H1 (cell line): Measurements from ENCODE around the gene NUP98. TPM values are rescaled to one million over a fixed set of nuclear protein-coding genes. Genes with fewer than 3 reads are reported as not detected.

Experiments
- CTCF ChIA-PET: fragments of 300-600 bp; sonication (Branson Sonifier 250); formaldehyde crosslinking; loops from one replicate; lab custom pipeline; 2021; ENCODE audit not compliant: partially characterized antibody; lab: Charles Lee
- POLR2A ChIA-PET: fragments of 300-600 bp; sonication (Branson Sonifier 250); formaldehyde crosslinking; loops from one replicate; lab custom pipeline; 2021; ENCODE audit warnings: inconsistent platforms; ENCODE audit not compliant: partially characterized antibody; lab: Charles Lee
- DNase-seq, 2 experiments: peaks; one replicate each; pipeline versions ENCODE4 v3.0.0 to v3.0.0-alpha.2; 2010 to 2022; ENCODE audit warnings: low spot score in 2 of 2, low read depth in 1 of 2, mixed read lengths in 1 of 2
- FAIRE-seq: peaks from 2 replicates; lab custom pipeline; 2011; peaks lifted over from hg19 to GRCh38; lab: Jason Lieb, UNC
- H2AFZ ChIP-seq: 2 replicates; pipeline ENCODE4 v1.8.1; 2012; ENCODE audit warnings: low read length, inconsistent platforms
- H2AK5ac ChIP-seq: 2 replicates; pipeline ENCODE4 v1.6.1; 2013; ENCODE audit warnings: low read depth, low read length
- H2BK120ac ChIP-seq: replicated peaks from 2 replicates; pipeline ENCODE3; 2013; ENCODE audit warnings: low read depth, low read length, inconsistent platforms
- H2BK12ac ChIP-seq: 2 replicates; pipeline ENCODE4 v1.6.1; 2013; ENCODE audit warnings: low read depth, low read length
- H2BK15ac ChIP-seq: 2 replicates; pipeline ENCODE4 v1.6.1; 2013; ENCODE audit warnings: low read length
- H2BK20ac ChIP-seq: 2 replicates; pipeline ENCODE4 v1.6.1; 2013; ENCODE audit warnings: low read length
- H2BK5ac ChIP-seq: 2 replicates; pipeline ENCODE4 v1.6.1; 2013; ENCODE audit warnings: low read depth, low read length
- H3K14ac ChIP-seq: 2 replicates; pipeline ENCODE4 v1.6.1; 2013; ENCODE audit warnings: inconsistent platforms; ENCODE audit not compliant: insufficient read length
- H3K18ac ChIP-seq: 2 replicates; pipeline ENCODE4 v1.6.1; 2013; ENCODE audit warnings: low read length; ENCODE audit errors: extremely low read depth
- H3K23ac ChIP-seq: 2 replicates; pipeline ENCODE4 v1.6.1; 2013; ENCODE audit warnings: inconsistent platforms; ENCODE audit not compliant: insufficient read length
- H3K23me2 ChIP-seq: 2 replicates; pipeline ENCODE4 v1.6.1; 2013; ENCODE audit warnings: low read depth, low read length
- H3K27ac ChIP-seq: 2 replicates; pipeline ENCODE4 v1.6.1; 2011; ENCODE audit warnings: low read depth, low read length, inconsistent platforms
- H3K27me3 ChIP-seq, 4 experiments: replicated peaks in 1 of 4; 1 replicate in 1 of 4; 2 replicates in 3 of 4; pipeline versions ENCODE4 v1.6.1 to v1.8.1; 2011 to 2013; ENCODE audit warnings: low read length in 3 of 4, mild to moderate bottlenecking in 3 of 4, inconsistent platforms in 2 of 4, mixed read lengths in 2 of 4, moderate library complexity in 1 of 4; ENCODE audit not compliant: control insufficient read depth in 3 of 4, insufficient read depth in 3 of 4; ENCODE audit errors: extremely low read depth in 1 of 4
- H3K36me3 ChIP-seq, 4 experiments: 2 replicates each; pipeline versions ENCODE4 v1.6.1 to v1.8.1; 2011 to 2013; ENCODE audit warnings: mild to moderate bottlenecking in 4 of 4, low read length in 3 of 4, moderate library complexity in 2 of 4, control low read depth in 1 of 4, inconsistent platforms in 1 of 4; ENCODE audit not compliant: insufficient read depth in 4 of 4, control insufficient read depth in 2 of 4
- H3K4ac ChIP-seq: replicated peaks from 2 replicates; pipeline ENCODE3; 2013; ENCODE audit warnings: low read length, low read depth, mixed read lengths, inconsistent platforms; ENCODE audit not compliant: insufficient read length
- H3K4me1 ChIP-seq, 4 experiments: replicated peaks in 1 of 4; 1 replicate in 1 of 4; 2 replicates in 3 of 4; pipeline versions ENCODE4 v1.6.1 to v1.8.1; 2011 to 2013; ENCODE audit warnings: low read length in 3 of 4, inconsistent platforms in 2 of 4, mixed read lengths in 1 of 4; ENCODE audit not compliant: insufficient read depth in 4 of 4, control insufficient read depth in 3 of 4
- H3K4me2 ChIP-seq, 2 experiments: 2 replicates each; pipeline versions ENCODE4 v1.6.1 to v1.8.1; 2011 to 2013; ENCODE audit warnings: low read depth in 2 of 2, low read length in 2 of 2, control low read depth in 1 of 2, inconsistent platforms in 1 of 2, mild to moderate bottlenecking in 1 of 2; ENCODE audit not compliant: insufficient read depth in 1 of 2
- H3K4me3 ChIP-seq, 4 experiments: fragments of 200-600, 300-600 bp in 1 of 4; sonication (generic), shearing (Covaris generic), sonication (Bioruptor Twin) in 1 of 4; 2 replicates each; pipeline versions ENCODE4 v1.5.1 to v1.8.1; 2011 to 2016; ENCODE audit warnings: low read length in 4 of 4, low read depth in 3 of 4, control low read depth in 2 of 4, inconsistent platforms in 2 of 4, mild to moderate bottlenecking in 2 of 4, mixed read lengths in 1 of 4, moderate library complexity in 1 of 4; ENCODE audit not compliant: insufficient read depth in 2 of 4; ENCODE audit errors: extremely low read depth in 1 of 4
- H3K56ac ChIP-seq: replicated peaks from 2 replicates; pipeline ENCODE3; 2013; ENCODE audit warnings: low read depth, mild to moderate bottlenecking, mixed read lengths, low read length, inconsistent platforms; ENCODE audit not compliant: insufficient read length
- H3K79me1 ChIP-seq: 2 replicates; pipeline ENCODE4 v1.6.1; 2013; ENCODE audit warnings: low read depth, low read length, control low read depth
- H3K79me2 ChIP-seq, 2 experiments: 2 replicates each; pipeline versions ENCODE4 v1.6.1 to v1.8.1; 2012 to 2013; ENCODE audit warnings: low read length in 2 of 2, mild to moderate bottlenecking in 2 of 2, inconsistent platforms in 1 of 2; ENCODE audit not compliant: insufficient read depth in 2 of 2, control insufficient read depth in 1 of 2
- H3K9ac ChIP-seq, 4 experiments: replicated peaks in 1 of 4; 1 replicate in 1 of 4; 2 replicates in 3 of 4; pipeline versions ENCODE4 v1.6.1 to v1.8.1; 2011 to 2013; ENCODE audit warnings: low read depth in 3 of 4, low read length in 3 of 4, control low read depth in 2 of 4, mild to moderate bottlenecking in 2 of 4, moderate library complexity in 2 of 4, inconsistent platforms in 1 of 4; ENCODE audit errors: extremely low read depth in 1 of 4
- H3K9me3 ChIP-seq, 2 experiments: 2 replicates each; pipeline versions ENCODE4 v1.6.1 to v1.8.1; 2012 to 2013; ENCODE audit warnings: mild to moderate bottlenecking in 2 of 2, moderate library complexity in 2 of 2, control low read depth in 1 of 2, inconsistent platforms in 1 of 2, low read depth in 1 of 2, low read length in 1 of 2, mixed read lengths in 1 of 2; ENCODE audit not compliant: insufficient read depth in 2 of 2
- H4K20me1 ChIP-seq, 2 experiments: replicated peaks in 1 of 2; 2 replicates each; pipeline versions ENCODE3 to v1.8.1; 2011 to 2013; ENCODE audit warnings: inconsistent platforms in 2 of 2, low read length in 2 of 2, mild to moderate bottlenecking in 1 of 2; ENCODE audit not compliant: insufficient read depth in 2 of 2, control insufficient read depth in 1 of 2
- H4K5ac ChIP-seq: 2 replicates; pipeline ENCODE4 v1.6.1; 2013; ENCODE audit warnings: low read length, low read depth, mixed read lengths, inconsistent platforms; ENCODE audit not compliant: insufficient read length
- H4K8ac ChIP-seq: 2 replicates; pipeline ENCODE4 v1.8.0; 2013; ENCODE audit warnings: mild to moderate bottlenecking, moderate library complexity, low read length, inconsistent platforms; ENCODE audit not compliant: insufficient read depth; ENCODE audit errors: extremely low read depth
- H4K91ac ChIP-seq: replicated peaks from 2 replicates; pipeline ENCODE3; 2013; ENCODE audit warnings: low read length, mixed read lengths, inconsistent platforms; ENCODE audit not compliant: insufficient read length
- ASH2L ChIP-seq: fragments of 200-600, 300-600 bp; sonication (generic); IDR thresholded peaks from one replicate; pipeline ENCODE4 v1.7.1; 2017; ENCODE audit warnings: low read length
- BACH1 ChIP-seq: IDR thresholded peaks from 2 replicates; pipeline ENCODE4 v1.6.1; 2012; ENCODE audit warnings: low read length, improper control_type of control experiment
- BCL11A ChIP-seq, 2 experiments: IDR thresholded peaks; one replicate each; pipeline ENCODE4 v1.6.1; 2011; ENCODE audit warnings: low read depth in 2 of 2, low read length in 2 of 2, mild to moderate bottlenecking in 2 of 2
- GABPA ChIP-seq: IDR thresholded peaks from 2 replicates; pipeline ENCODE4 v1.6.1; 2011; ENCODE audit warnings: mild to moderate bottlenecking, low read length, moderate library complexity, borderline replicate concordance; ENCODE audit not compliant: insufficient read depth
- MAFK ChIP-seq: IDR thresholded peaks from 2 replicates; pipeline ENCODE4 v1.6.1; 2012; ENCODE audit warnings: low read depth, mild to moderate bottlenecking, improper control_type of control experiment, low read length
- PHF8 ChIP-seq: fragments of 200-600 bp; sonication (generic); conservative IDR thresholded peaks from 2 replicates; pipeline ENCODE4 v1.7.1; 2012; ENCODE audit warnings: low read depth, mild to moderate bottlenecking, inconsistent platforms, low read length, moderate library complexity
- POLR2A ChIP-seq, 2 experiments: IDR thresholded peaks; 1 replicate in 1 of 2; 2 replicates in 1 of 2; pipeline ENCODE4 v1.6.1; 2011; ENCODE audit warnings: low read depth in 2 of 2, low read length in 2 of 2, mild to moderate bottlenecking in 2 of 2; ENCODE audit errors: control extremely low read depth in 1 of 2
- RAD21 ChIP-seq, 2 experiments: IDR thresholded peaks in 1 of 2; conservative IDR thresholded peaks in 1 of 2; 2 replicates each; pipeline ENCODE4 v1.6.1; 2011; ENCODE audit warnings: low read depth in 2 of 2, low read length in 2 of 2, improper control_type of control experiment in 1 of 2, inconsistent platforms in 1 of 2, mild to moderate bottlenecking in 1 of 2, moderate library complexity in 1 of 2
- TAF7 ChIP-seq: optimal IDR thresholded peaks from 2 replicates; pipeline ENCODE3; 2011; ENCODE audit warnings: low read depth, mild to moderate bottlenecking, inconsistent platforms, low read length, moderate library complexity, borderline replicate concordance
- YY1 ChIP-seq: IDR thresholded peaks from 2 replicates; pipeline ENCODE4 v1.6.1; 2011; ENCODE audit warnings: low read depth, mild to moderate bottlenecking, low read length
- WGBS, 2 experiments: shearing (Covaris generic) in 1 of 2; methylation state at CpG; one replicate each; pipeline versions ENCODE4 v1.1.6 to v1.1.7; 2013 to 2015; ENCODE audit warnings: low lambda C conversion rate in 2 of 2, mixed read lengths in 2 of 2, inconsistent platforms in 1 of 2, low coverage in 1 of 2, missing lambda C conversion rate in 1 of 2; ENCODE audit not compliant: insufficient replicate concordance in 2 of 2, insufficient coverage in 1 of 2, insufficient read length in 1 of 2; ENCODE audit errors: extremely low coverage in 1 of 2, missing lambda C conversion rate in 1 of 2; 5-methylcytosine and 5-hydroxymethylcytosine counted together
- polyA plus RNA-seq, 7 experiments: library from polyadenylated mRNA; depleted of rRNA in 3 of 7; stranded (reverse) in 5 of 7; unstranded in 2 of 7; fragments of >200 nt in 5 of 7; fragments of 200-250 nt in 2 of 7; gene quantifications; 1 replicate in 5 of 7; 2 replicates in 1 of 7; 4 replicates in 1 of 7; pipeline versions ENCODE4 v1.2.1 to v1.2.3, GENCODE V29; 2011 to 2013; ENCODE audit warnings: missing spikeins in 2 of 7, mixed read lengths in 2 of 7
- total RNA-seq: library from RNA; stranded (reverse); fragmentation: NEBNext Ultra II Directional; extraction: Animal tissue kit (Norgen Biotek cat#: 25700); gene quantifications from 2 replicates; pipeline ENCODE4 v1.2.1, GENCODE V29; 2021
- TF ChIP-seq, protein P1 (sequence below), 3 experiments: IDR thresholded peaks; 1 replicate in 2 of 3; 2 replicates in 1 of 3; pipeline versions ENCODE4 v1.5.1 to v1.6.1; 2011; ENCODE audit warnings: low read length in 3 of 3, mild to moderate bottlenecking in 3 of 3, inconsistent platforms in 2 of 3, low read depth in 1 of 3, moderate library complexity in 1 of 3; ENCODE audit not compliant: insufficient read depth in 1 of 3; ENCODE audit errors: control extremely low read depth in 1 of 3

The NUP98 gene
- total and polyA plus RNA-seq, 2 of the 8 experiments (the other 6 are each of a cell fraction or from before 2014, with no cell fraction given) = 98.6 to 261 TPM

GRCh38 chr11:3786781-3787428, 10.4 kb downstream of the NUP98 start:
- H2AK5ac ChIP-seq = no peak overlapping the region
- no peak overlapping the region for H3K56ac ChIP-seq
- H3K23ac ChIP-seq = no peak overlapping the region
- no peak overlapping the region for H4K5ac ChIP-seq
- no peak overlapping the region for H3K27ac ChIP-seq
- no peak overlapping the region for H3K4me2 ChIP-seq
- H3K4me3 ChIP-seq = no peak overlapping the region
- no peak overlapping the region for H4K91ac ChIP-seq
- ChIA-PET POLR2A (no interaction called here), CTCF (interaction anchor here (1.5 to 4.2 kb wide), 3 partner anchors 21 to 287 kb away, joined by 3 to 24 read pairs (median 6); partner anchors contain the start of gene PGAP2)
- WGBS, 2 experiments = 92% methylated on average over 8 of the region's 8 CpGs; no CpG with 5 or more reads in 1 of the 2 experiments
- H3K79me1 ChIP-seq = peaks cover 5% of the 10 kb centered on the region
- H2BK12ac ChIP-seq = no peak overlapping the region
- no peaks in the 10 kb centered on the region; the same call in 1 of the 2 replicates for H3K23me2 ChIP-seq
- no peak for DNase-seq
- H4K8ac ChIP-seq = no peak overlapping the region
- peaks cover 26 to 98% of the 10 kb centered on the region in 2 experiments for H3K79me2 ChIP-seq
- H3K4me1 ChIP-seq = no peaks in the 10 kb centered on the region
- H2BK15ac ChIP-seq = no peak overlapping the region
- no peak overlapping the region for H2BK20ac ChIP-seq
- no peak overlapping the region for H2BK120ac ChIP-seq
- H3K14ac ChIP-seq = no peak overlapping the region
- H2AFZ ChIP-seq = no peak overlapping the region
- H3K9me3 ChIP-seq = no peaks in the 10 kb centered on the region
- H3K9ac ChIP-seq = no peak overlapping the region
- FAIRE-seq = no peak
- no peak overlapping the region for H2BK5ac ChIP-seq
- no peak overlapping the region for H3K18ac ChIP-seq
- no peaks in the 10 kb centered on the region for H3K27me3 ChIP-seq
- H3K4ac ChIP-seq = no peak overlapping the region
- peaks cover 7 to 9% of the 10 kb centered on the region in 2 experiments for H4K20me1 ChIP-seq
- peaks cover 0 to 16% (median 0%) of the 10 kb centered on the region in 4 experiments; a peak in 4 of 8 replicates for H3K36me3 ChIP-seq
- no peak for TF ChIP-seq YY1
- no peak for TF ChIP-seq MAFK
- no peak for TF ChIP-seq TAF7
- TF ChIP-seq POLR2A (IDR thresholded peaks at IDR 0.05; ENCODE audit: control extremely low read depth in 1 of 2, low read depth in 2 of 2, low read length in 2 of 2) = no peak
- TF ChIP-seq PHF8 = no peak
- no peak for TF ChIP-seq RAD21 (IDR thresholded peaks at IDR 0.05 in 1 of 2, conservative IDR thresholded peaks at IDR 0.05 in 1 of 2; ENCODE audit: low read depth in 2 of 2, low read length in 2 of 2)
- TF ChIP-seq, protein P1, sequence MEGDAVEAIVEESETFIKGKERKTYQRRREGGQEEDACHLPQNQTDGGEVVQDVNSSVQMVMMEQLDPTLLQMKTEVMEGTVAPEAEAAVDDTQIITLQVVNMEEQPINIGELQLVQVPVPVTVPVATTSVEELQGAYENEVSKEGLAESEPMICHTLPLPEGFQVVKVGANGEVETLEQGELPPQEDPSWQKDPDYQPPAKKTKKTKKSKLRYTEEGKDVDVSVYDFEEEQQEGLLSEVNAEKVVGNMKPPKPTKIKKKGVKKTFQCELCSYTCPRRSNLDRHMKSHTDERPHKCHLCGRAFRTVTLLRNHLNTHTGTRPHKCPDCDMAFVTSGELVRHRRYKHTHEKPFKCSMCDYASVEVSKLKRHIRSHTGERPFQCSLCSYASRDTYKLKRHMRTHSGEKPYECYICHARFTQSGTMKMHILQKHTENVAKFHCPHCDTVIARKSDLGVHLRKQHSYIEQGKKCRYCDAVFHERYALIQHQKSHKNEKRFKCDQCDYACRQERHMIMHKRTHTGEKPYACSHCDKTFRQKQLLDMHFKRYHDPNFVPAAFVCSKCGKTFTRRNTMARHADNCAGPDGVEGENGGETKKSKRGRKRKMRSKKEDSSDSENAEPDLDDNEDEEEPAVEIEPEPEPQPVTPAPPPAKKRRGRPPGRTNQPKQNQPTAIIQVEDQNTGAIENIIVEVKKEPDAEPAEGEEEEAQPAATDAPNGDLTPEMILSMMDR (IDR thresholded peaks at IDR 0.05; ENCODE audit: control extremely low read depth in 1 of 3, insufficient read depth in 1 of 3, low read depth in 1 of 3, low read length in 3 of 3) = no peak
- no peak for TF ChIP-seq BCL11A (IDR thresholded peaks at IDR 0.05; ENCODE audit: low read depth in 2 of 2, low read length in 2 of 2)
- TF ChIP-seq GABPA = no peak
- no peak for TF ChIP-seq ASH2L
- TF ChIP-seq BACH1 = no peak
